ENCODE results near the gene SLC35E1. TPM values are rescaled to one million over a fixed set of nuclear protein-coding genes. Genes with fewer than 3 reads are reported as not detected.

The SLC35E1 gene
- total RNA-seq, 1 donor from 2014 or later, result 26.9 TPM

GRCh38 chr19:16591803-16592556 lies 19.8 kb upstream of the SLC35E1 start:
- no peak for TF ChIP-seq CTCF (conservative IDR thresholded peaks at IDR 0.05; ENCODE audit: low read depth, low read length)
- DNase-seq (ENCODE audit: low read depth), result no peak
- no peak overlapping the region for H3K4me3 ChIP-seq (ENCODE audit: low read depth, low read length)

GRCh38 chr19:16590876-16591802 lies 18.9 kb upstream of the SLC35E1 start:
- no peak for TF ChIP-seq CTCF (conservative IDR thresholded peaks at IDR 0.05; ENCODE audit: low read depth, low read length)

GRCh38 chr19:16589917-16590316 lies 17.7 kb upstream of the SLC35E1 start:
- TF ChIP-seq CTCF (conservative IDR thresholded peaks at IDR 0.05; ENCODE audit: low read depth, low read length), result no peak

More at GRCh38 chr19:16590876-16591802, 18.9 kb upstream of the SLC35E1 start:
- DNase-seq (ENCODE audit: low read depth), result no peak
- no peak overlapping the region for H3K4me3 ChIP-seq (ENCODE audit: low read depth, low read length)

GRCh38 chr19:16588824-16589577 lies 16.8 kb upstream of the SLC35E1 start:
- no peak overlapping the region for H3K4me3 ChIP-seq (ENCODE audit: low read depth, low read length)
- DNase-seq (ENCODE audit: low read depth), result no peak
- TF ChIP-seq CTCF (conservative IDR thresholded peaks at IDR 0.05; ENCODE audit: low read depth, low read length), result no peak

More at GRCh38 chr19:16589917-16590316, 17.7 kb upstream of the SLC35E1 start:
- DNase-seq (ENCODE audit: low read depth), result no peak
- H3K4me3 ChIP-seq (ENCODE audit: low read depth, low read length), result no peak overlapping the region

- no peak for TF ChIP-seq CTCF (conservative IDR thresholded peaks at IDR 0.05; ENCODE audit: low read depth, low read length)
- no peak overlapping the region for H3K4me3 ChIP-seq (ENCODE audit: low read depth, low read length)
- DNase-seq (ENCODE audit: low read depth), result no peak
Observed at GRCh38 chr19:16587833-16588823, 15.9 kb upstream of the SLC35E1 start.
